Tibial nerve (tissue), 4 donors: ENCODE data around the gene TENT4B. TPM values are rescaled to one million over a fixed set of nuclear protein-coding genes. Genes with fewer than 3 reads are reported as not detected.

Source experiments
- DNase-seq, 2 donors: peaks; one replicate each; pipeline ENCODE4 v3.0.0-alpha.2; 2019; ENCODE audit warnings: low spot score in 2 of 2
- H3K27ac ChIP-seq, 4 donors: fragments of 200-600 bp; sonication (generic) in 3 of 4; one replicate each; pipeline ENCODE4 v1.5.1; 2017 to 2019; ENCODE audit warnings: mild to moderate bottlenecking in 1 of 4
- H3K27me3 ChIP-seq, 2 donors: fragments of 200-600 bp; sonication (generic) in 1 of 2; one replicate each; pipeline versions ENCODE4 v1.5.1 to v1.6.0; 2017 to 2019
- H3K36me3 ChIP-seq, 3 donors: fragments of 200-600 bp; sonication (generic); one replicate each; pipeline ENCODE4 v1.5.1; 2018 to 2019
- H3K4me1 ChIP-seq, 4 donors: fragments of 200-600 bp; sonication (generic) in 3 of 4; one replicate each; pipeline ENCODE4 v1.5.1; 2017 to 2019
- H3K4me3 ChIP-seq, 4 donors: fragments of 200-600 bp; sonication (generic) in 3 of 4; one replicate each; pipeline ENCODE4 v1.5.1; 2017 to 2019; ENCODE audit warnings: mild to moderate bottlenecking in 1 of 4, moderate library complexity in 1 of 4
- H3K9me3 ChIP-seq, 4 donors: fragments of 200-600 bp; sonication (generic) in 3 of 4; one replicate each; pipeline ENCODE4 v1.5.1; 2017 to 2019
- EP300 ChIP-seq, 2 donors: sonication (generic); formaldehyde crosslinking; IDR thresholded peaks; one replicate each; pipeline ENCODE4 v1.6.1; 2017; ENCODE audit warnings: antibody characterized with exemption in 2 of 2, mild to moderate bottlenecking in 1 of 2
- POLR2A ChIP-seq, 2 donors: fragments of 450-650 bp; IDR thresholded peaks; one replicate each; pipeline ENCODE4 v1.6.1; 2017; ENCODE audit warnings: antibody characterized with exemption in 2 of 2, mild to moderate bottlenecking in 2 of 2, moderate library complexity in 2 of 2
- WGBS, 2 donors: methylation state at CpG; one replicate each; pipeline ENCODE4 v1.1.5; 2018; 5-methylcytosine and 5-hydroxymethylcytosine counted together
- total RNA-seq, 4 donors: library from RNA; depleted of rRNA; stranded (reverse); fragments of >200 nt; gene quantifications; one replicate each; pipeline ENCODE4 v1.1.0, GENCODE V29; 2016
- TF ChIP-seq, protein P1 (sequence below), 5 experiments: fragments of 200-600 bp in 3 of 5; fragments of 450-650 bp in 2 of 5; sonication (generic) in 3 of 5; IDR thresholded peaks; one replicate each; pipeline ENCODE4 v1.5.1; 2016 to 2019; ENCODE audit warnings: antibody characterized with exemption in 5 of 5, mild to moderate bottlenecking in 3 of 5, moderate library complexity in 2 of 5

The TENT4B gene
- total RNA-seq, 4 donors from 2014 or later, result 11.7 to 18.6 (median 16.5) TPM

DNA sequence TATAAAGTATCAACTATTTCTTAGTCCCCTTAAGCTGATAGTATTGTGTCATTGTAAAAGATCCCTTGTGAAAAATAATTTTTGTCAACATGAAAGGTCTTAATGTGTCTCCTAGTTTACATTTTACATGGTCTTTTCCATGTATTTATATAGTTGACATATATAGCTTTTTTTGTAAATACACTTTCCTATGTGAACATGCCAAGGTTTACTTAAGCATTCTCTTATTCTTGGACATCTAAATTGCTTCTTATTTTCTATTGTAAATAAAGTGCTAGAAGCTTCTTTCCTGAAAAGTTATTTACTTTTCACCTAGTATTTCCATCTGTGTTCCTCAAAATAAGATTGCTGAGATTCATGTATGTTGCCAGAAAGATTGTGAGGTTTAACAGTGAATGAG, 29.3 kb downstream of the TENT4B start:
- peaks cover 0 to 35% (median 13%) of the 10 kb centered on the region in 4 donors for H3K4me1 ChIP-seq
- H3K27me3 ChIP-seq, result no peaks in the 10 kb centered on the region
- H3K9me3 ChIP-seq, result no peaks in the 10 kb centered on the region
- no peak overlapping the region for H3K4me3 ChIP-seq
- H3K27ac ChIP-seq, result no peak overlapping the region
- TF ChIP-seq, protein P1, sequence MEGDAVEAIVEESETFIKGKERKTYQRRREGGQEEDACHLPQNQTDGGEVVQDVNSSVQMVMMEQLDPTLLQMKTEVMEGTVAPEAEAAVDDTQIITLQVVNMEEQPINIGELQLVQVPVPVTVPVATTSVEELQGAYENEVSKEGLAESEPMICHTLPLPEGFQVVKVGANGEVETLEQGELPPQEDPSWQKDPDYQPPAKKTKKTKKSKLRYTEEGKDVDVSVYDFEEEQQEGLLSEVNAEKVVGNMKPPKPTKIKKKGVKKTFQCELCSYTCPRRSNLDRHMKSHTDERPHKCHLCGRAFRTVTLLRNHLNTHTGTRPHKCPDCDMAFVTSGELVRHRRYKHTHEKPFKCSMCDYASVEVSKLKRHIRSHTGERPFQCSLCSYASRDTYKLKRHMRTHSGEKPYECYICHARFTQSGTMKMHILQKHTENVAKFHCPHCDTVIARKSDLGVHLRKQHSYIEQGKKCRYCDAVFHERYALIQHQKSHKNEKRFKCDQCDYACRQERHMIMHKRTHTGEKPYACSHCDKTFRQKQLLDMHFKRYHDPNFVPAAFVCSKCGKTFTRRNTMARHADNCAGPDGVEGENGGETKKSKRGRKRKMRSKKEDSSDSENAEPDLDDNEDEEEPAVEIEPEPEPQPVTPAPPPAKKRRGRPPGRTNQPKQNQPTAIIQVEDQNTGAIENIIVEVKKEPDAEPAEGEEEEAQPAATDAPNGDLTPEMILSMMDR (IDR thresholded peaks at IDR 0.05), result no peak
- TF ChIP-seq EP300 (IDR thresholded peaks at IDR 0.05) (no peak), POLR2A (IDR thresholded peaks at IDR 0.05) (no peak)
- H3K36me3 ChIP-seq, result no peaks in the 10 kb centered on the region
- DNase-seq, result no peak

DNA sequence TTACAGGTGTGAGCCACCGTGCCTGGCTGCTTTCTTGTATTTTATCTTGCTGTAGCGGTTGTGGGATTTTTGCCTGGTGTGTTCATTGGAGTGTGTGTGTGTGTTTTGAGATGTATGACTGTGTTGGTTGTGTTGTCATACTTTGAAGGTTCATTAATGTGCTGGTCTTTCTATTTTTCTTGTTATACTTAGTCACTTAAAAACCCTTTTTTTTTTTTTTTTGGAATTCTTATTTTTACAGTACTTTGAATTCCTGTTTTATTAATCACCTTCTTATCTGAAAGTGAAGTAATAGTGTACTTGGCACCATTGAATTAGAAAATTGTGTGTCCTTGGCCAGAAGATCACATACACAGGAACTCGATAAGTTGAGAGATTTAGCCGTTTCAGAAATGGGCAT, 30.2 kb downstream of the TENT4B start:
- no peak for DNase-seq
- Histone ChIP-seq H3K27ac (no peak overlapping the region), H3K9me3 (no peaks in the 10 kb centered on the region), H3K36me3 (no peaks in the 10 kb centered on the region), H3K4me1 (peaks cover 0 to 35% (median 12%) of the 10 kb centered on the region in 4 donors), H3K27me3 (no peaks in the 10 kb centered on the region), H3K4me3 (no peak overlapping the region)
- TF ChIP-seq EP300 (IDR thresholded peaks at IDR 0.05), result no peak
- no peak for TF ChIP-seq POLR2A (IDR thresholded peaks at IDR 0.05)
- TF ChIP-seq, protein P1 (IDR thresholded peaks at IDR 0.05), result no peak
- 66 to 72% methylated on average over 4 of the region's 4 CpGs for WGBS, 2 donors

DNA sequence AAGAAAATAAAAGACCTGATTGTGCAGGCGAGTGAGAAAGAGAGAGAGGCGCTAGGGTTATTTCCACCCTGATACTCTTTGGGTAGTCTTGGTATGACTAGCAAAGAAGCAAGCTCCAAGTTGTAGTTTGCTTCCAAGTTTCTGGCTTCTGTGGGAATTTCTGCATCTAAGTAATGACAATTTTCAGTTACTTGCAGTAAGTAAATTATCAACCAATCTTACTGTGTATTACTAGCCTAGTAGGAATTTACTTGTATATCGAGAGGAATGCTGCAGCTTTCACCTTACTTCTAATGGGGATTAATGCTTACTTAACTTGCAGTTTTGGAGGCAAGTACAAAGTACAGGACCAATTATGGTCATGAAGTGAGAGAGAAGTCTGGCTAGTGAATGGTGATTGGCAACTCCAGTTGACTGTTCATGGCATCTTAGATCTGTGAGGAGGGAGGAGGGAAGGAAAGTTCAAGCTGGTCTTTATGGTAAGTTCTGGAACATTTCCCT, 31.9 kb downstream of the TENT4B start:
- Histone ChIP-seq H3K27ac (no peak overlapping the region), H3K27me3 (no peaks in the 10 kb centered on the region), H3K4me3 (no peak overlapping the region), H3K9me3 (no peaks in the 10 kb centered on the region), H3K4me1 (peaks cover 0 to 48% (median 16%) of the 10 kb centered on the region in 4 donors), H3K36me3 (no peaks in the 10 kb centered on the region)
- no peak for DNase-seq
- WGBS, 2 donors, result 50% methylated on average over 3 of the region's 3 CpGs
- TF ChIP-seq POLR2A (IDR thresholded peaks at IDR 0.05) (no peak), EP300 (IDR thresholded peaks at IDR 0.05) (no peak)
- TF ChIP-seq, protein P1 (IDR thresholded peaks at IDR 0.05), result no peak

DNA sequence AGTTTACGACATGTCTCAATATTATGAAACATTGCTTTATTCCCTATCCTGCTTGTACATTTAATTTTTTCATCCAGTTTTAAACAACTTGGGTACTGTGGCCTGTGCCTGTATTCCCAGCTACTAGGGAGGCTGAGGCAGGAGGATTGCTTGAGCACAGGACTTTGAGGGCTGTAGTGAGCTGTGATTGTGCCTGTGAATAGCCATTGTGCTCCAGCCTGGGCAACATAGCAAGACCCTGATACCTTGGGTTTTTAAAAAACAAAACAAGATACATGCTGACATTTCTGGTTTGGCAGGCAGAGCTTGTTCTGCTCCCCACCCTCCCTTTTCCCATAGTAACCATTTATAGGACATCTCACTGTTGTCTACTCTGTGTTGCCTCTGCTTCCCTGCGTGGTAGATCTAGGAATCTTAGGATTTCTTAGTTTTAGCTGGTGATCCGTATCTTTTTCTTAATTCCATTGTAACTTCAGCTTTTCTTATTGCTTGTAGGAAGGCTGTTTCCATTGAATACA, 35.6 kb downstream of the TENT4B start:
- TF ChIP-seq EP300 (IDR thresholded peaks at IDR 0.05), result no peak
- TF ChIP-seq, protein P1 (IDR thresholded peaks at IDR 0.05), result no peak
- TF ChIP-seq POLR2A (IDR thresholded peaks at IDR 0.05), result no peak
- DNase-seq, result no peak
- no peaks in the 10 kb centered on the region for H3K36me3 ChIP-seq
- 52 to 55% methylated on average over 3 of the region's 3 CpGs for WGBS, 2 donors
- peaks cover 0 to 50% (median 16%) of the 10 kb centered on the region in 4 donors for H3K4me1 ChIP-seq
- H3K27me3 ChIP-seq, result no peaks in the 10 kb centered on the region
- H3K4me3 ChIP-seq, result no peak overlapping the region
- H3K27ac ChIP-seq, result no peak overlapping the region
- no peaks in the 10 kb centered on the region for H3K9me3 ChIP-seq

DNA sequence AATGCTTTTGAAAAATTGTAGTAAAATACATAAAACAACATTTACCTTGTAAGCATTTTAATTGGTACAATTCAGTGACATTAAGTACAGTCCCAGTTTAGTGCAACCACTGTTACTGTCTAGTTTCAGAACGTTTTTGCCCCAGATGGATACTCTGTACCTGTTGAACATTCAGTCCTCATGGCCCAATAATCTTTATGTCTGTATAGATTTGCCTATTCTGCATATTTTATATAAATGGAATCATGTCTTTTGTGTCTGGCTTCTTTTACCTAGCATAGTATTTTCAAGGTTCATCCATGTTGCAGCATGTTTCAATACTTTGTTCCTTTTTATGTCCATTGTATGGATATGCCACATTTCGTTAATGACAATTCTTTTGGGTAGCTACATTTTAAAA, 37.2 kb downstream of the TENT4B start:
- no peak for TF ChIP-seq POLR2A (IDR thresholded peaks at IDR 0.05)
- TF ChIP-seq EP300 (IDR thresholded peaks at IDR 0.05), result no peak
- TF ChIP-seq, protein P1 (IDR thresholded peaks at IDR 0.05), result no peak
- no peak overlapping the region for H3K4me3 ChIP-seq
- H3K36me3 ChIP-seq, result no peaks in the 10 kb centered on the region
- no peak overlapping the region for H3K27ac ChIP-seq
- no peaks in the 10 kb centered on the region for H3K27me3 ChIP-seq
- WGBS, 2 donors, result 84 to 87% methylated on average over 2 of the region's 2 CpGs
- peaks cover 0 to 42% (median 12%) of the 10 kb centered on the region in 4 donors for H3K4me1 ChIP-seq
- no peak for DNase-seq
- H3K9me3 ChIP-seq, result no peaks in the 10 kb centered on the region
